Bronchial epithelial cell (primary cell): ENCODE results near the gene GTF2F1. TPM values are rescaled to one million over a fixed set of nuclear protein-coding genes. Genes with fewer than 3 reads are reported as not detected.
A peak's percentile ranks its signal among the peaks of the same experiment; 100 is the strongest.

ENCODE experiments used
- DNase-seq: peaks from one replicate; pipeline ENCODE4 v3.0.0-alpha.2; 2010; ENCODE audit warnings: low read depth
- FAIRE-seq: peaks from 2 replicates; lab custom pipeline; 2011; peaks lifted over from hg19 to GRCh38; lab: Jason Lieb, UNC
- H3K27me3 ChIP-seq: 2 replicates; pipeline ENCODE4 v1.5.1; 2011; ENCODE audit warnings: low read length; ENCODE audit not compliant: control insufficient read depth, insufficient read depth
- H3K36me3 ChIP-seq: 2 replicates; pipeline ENCODE4 v1.5.1; 2011; ENCODE audit warnings: low read length; ENCODE audit not compliant: control insufficient read depth, insufficient read depth
- H3K4me3 ChIP-seq: 2 replicates; pipeline ENCODE4 v1.5.1; 2011; ENCODE audit warnings: mild to moderate bottlenecking, low read depth, low read length, control low read depth
- CTCF ChIP-seq: IDR thresholded peaks from 2 replicates; pipeline ENCODE4 v1.5.1; 2011; ENCODE audit warnings: mild to moderate bottlenecking, moderate library complexity, low read length, control low read depth, inconsistent platforms; ENCODE audit not compliant: insufficient read depth, severe bottlenecking
- total RNA-seq: library from RNA; depleted of rRNA; stranded (reverse); fragments of >200 nt; gene quantifications from 2 replicates; pipeline ENCODE4 v1.2.1, GENCODE V29; 2014

The GTF2F1 gene
- 52.7 and 63.6 TPM in 2 replicates for total RNA-seq

- FAIRE-seq (no peak), DNase-seq (peak; percentile 77)
- TF ChIP-seq CTCF, result peak; percentile 42
- H3K36me3 ChIP-seq, result peaks cover 13% of the 10 kb centered on the region
- peak within 1 kb of the TSS; percentile 74 for H3K4me3 ChIP-seq
- no peaks in the 10 kb centered on the region for H3K27me3 ChIP-seq
Observed at GRCh38 chr19:6393074-6393982, at the start of gene GTF2F1. GTF2F1 (minus strand) TSS chr19:6393164; CDS start chr19:6392995, 169 bp downstream.

- no peak for FAIRE-seq
- no peak for TF ChIP-seq CTCF
- H3K4me3 ChIP-seq, result no peak overlapping the region
- H3K36me3 ChIP-seq, result no peaks in the 10 kb centered on the region
- H3K27me3 ChIP-seq, result no peaks in the 10 kb centered on the region
- no peak for DNase-seq
Observed at GRCh38 chr19:6442087-6442688, 49.2 kb upstream of the GTF2F1 start.

- Histone ChIP-seq H3K27me3 (no peaks in the 10 kb centered on the region), H3K4me3 (no peak overlapping the region), H3K36me3 (no peaks in the 10 kb centered on the region)
- FAIRE-seq (no peak), DNase-seq (no peak)
- TF ChIP-seq CTCF, result no peak
Observed at GRCh38 chr19:6440905-6441304, 47.9 kb upstream of the GTF2F1 start.

GRCh38 chr19:6439743-6440142 lies 46.8 kb upstream of the GTF2F1 start:
- DNase-seq, result no peak
- no peak overlapping the region for H3K4me3 ChIP-seq
- H3K27me3 ChIP-seq, result no peaks in the 10 kb centered on the region
- H3K36me3 ChIP-seq, result no peaks in the 10 kb centered on the region
- no peak for TF ChIP-seq CTCF
- no peak for FAIRE-seq

GRCh38 chr19:6433663-6434062 lies 40.7 kb upstream of the GTF2F1 start, which contains the start of gene SLC25A41:
SLC25A41 (minus strand) TSS chr19:6433763; CDS start chr19:6433693, 70 bp downstream.
- Histone ChIP-seq H3K4me3 (no peak within 1 kb of the TSS), H3K36me3 (no peaks in the 10 kb centered on the region), H3K27me3 (no peaks in the 10 kb centered on the region)
- DNase-seq (no peak), FAIRE-seq (no peak)
- TF ChIP-seq CTCF, result no peak
